Hepatocyte (in vitro differentiated cells): ENCODE results near the gene CHEK1. TPM values are rescaled to one million over a fixed set of nuclear protein-coding genes. Genes with fewer than 3 reads are reported as not detected.
A peak's percentile ranks its signal among the peaks of the same experiment; 100 is the strongest.

Experiments
- DNase-seq: peaks from one replicate; pipeline ENCODE4 v3.0.0-alpha.2; 2016; ENCODE audit warnings: low spot score
- H2AFZ ChIP-seq: fragments of 200-600 bp; sonication (generic); 2 replicates; pipeline ENCODE4 v1.6.0; 2016; ENCODE audit warnings: antibody characterized with exemption, mild to moderate bottlenecking
- H3K27ac ChIP-seq: fragments of 200-600 bp; sonication (generic); 2 replicates; pipeline ENCODE4 v1.5.1; 2016; ENCODE audit warnings: mild to moderate bottlenecking
- H3K27me3 ChIP-seq: fragments of 200-600 bp; sonication (generic); 2 replicates; pipeline ENCODE4 v1.6.1; 2016
- H3K36me3 ChIP-seq: fragments of 200-600 bp; sonication (generic); replicated peaks from 2 replicates; pipeline ENCODE4 v1.5.1; 2016; ENCODE audit warnings: low read depth; ENCODE audit not compliant: insufficient read depth
- H3K4me1 ChIP-seq: fragments of 200-600 bp; sonication (generic); 2 replicates; pipeline ENCODE4 v1.5.1; 2016; ENCODE audit warnings: mild to moderate bottlenecking, moderate library complexity; ENCODE audit not compliant: insufficient read depth
- H3K4me2 ChIP-seq: fragments of 200-600 bp; sonication (generic); 2 replicates; pipeline ENCODE4 v1.6.0; 2016
- H3K4me3 ChIP-seq: fragments of 200-600 bp; sonication (generic); 2 replicates; pipeline ENCODE4 v1.5.1; 2016; ENCODE audit warnings: mild to moderate bottlenecking
- H3K79me2 ChIP-seq: fragments of 200-600 bp; sonication (generic); 2 replicates; pipeline ENCODE4 v1.6.0; 2017; ENCODE audit warnings: mild to moderate bottlenecking
- H3K9me2 ChIP-seq: fragments of 200-600 bp; sonication (generic); replicated peaks from 2 replicates; pipeline ENCODE4 v1.6.0; 2017; ENCODE audit warnings: mild to moderate bottlenecking; ENCODE audit not compliant: insufficient read depth
- H3K9me3 ChIP-seq: fragments of 200-600 bp; sonication (generic); 2 replicates; pipeline ENCODE4 v1.5.1; 2016; ENCODE audit warnings: low read depth, mild to moderate bottlenecking
- H4K20me1 ChIP-seq: fragments of 200-600 bp; sonication (generic); 2 replicates; pipeline ENCODE4 v1.6.0; 2016; ENCODE audit warnings: mild to moderate bottlenecking; ENCODE audit not compliant: insufficient read depth, poor library complexity, severe bottlenecking
- CTCF ChIP-seq: fragments of 200-600 bp; sonication (generic); IDR thresholded peaks from 2 replicates; pipeline ENCODE4 v1.5.1; 2016; ENCODE audit warnings: antibody characterized with exemption, mild to moderate bottlenecking; ENCODE audit not compliant: poor library complexity
- EZH2 ChIP-seq: fragments of 200-600 bp; sonication (generic); IDR thresholded peaks from 2 replicates; pipeline ENCODE4 v1.6.1; 2016; ENCODE audit warnings: antibody characterized with exemption, mild to moderate bottlenecking, borderline replicate concordance
- EZH2phosphoT487 ChIP-seq: fragments of 200-600 bp; sonication (generic); IDR thresholded peaks from one replicate; pipeline ENCODE4 v1.6.1; 2018; ENCODE audit warnings: antibody characterized with exemption, mild to moderate bottlenecking, low read depth, moderate library complexity; ENCODE audit not compliant: unreplicated experiment, severe bottlenecking
- WGBS: methylation state at CpG from one replicate; pipeline ENCODE4 v1.1.6; 2016; ENCODE audit warnings: low lambda C conversion rate; ENCODE audit errors: missing lambda C conversion rate; 5-methylcytosine and 5-hydroxymethylcytosine counted together
- polyA plus RNA-seq: library from polyadenylated mRNA; unstranded; fragments of >200 nt; fragmentation: Nextera tagmentation; extraction: Ambion mirVana; gene quantifications from 2 replicates; pipeline ENCODE4 v1.2.1, GENCODE V29; 2016
- total RNA-seq: library from RNA; depleted of rRNA; stranded (reverse); fragments of >200 nt; gene quantifications from 2 replicates; pipeline ENCODE4 v1.2.3, GENCODE V29; 2014

Gene CHEK1
- total and polyA plus RNA-seq, 2 experiments from 2014 or later = 8.8 to 16.3 TPM

GRCh38 chr11:125671561-125671960 is 46.6 kb downstream of the CHEK1 start:
- Histone ChIP-seq H3K4me3 (no peak overlapping the region), H3K27ac (no peak overlapping the region), H3K79me2 (no peaks in the 10 kb centered on the region), H3K4me2 (no peak overlapping the region), H3K27me3 (no peaks in the 10 kb centered on the region), H3K9me2 (no peaks in the 10 kb centered on the region), H2AFZ (no peak overlapping the region), H3K9me3 (no peaks in the 10 kb centered on the region), H4K20me1 (no peaks in the 10 kb centered on the region), H3K36me3 (no peaks in the 10 kb centered on the region), H3K4me1 (no peaks in the 10 kb centered on the region)
- DNase-seq = no peak
- TF ChIP-seq EZH2 = no peak
- TF ChIP-seq EZH2phosphoT487 = no peak
- TF ChIP-seq CTCF = no peak
- WGBS = 92% methylated on average over 2 of the region's 2 CpGs

- Histone ChIP-seq H3K79me2 (no peaks in the 10 kb centered on the region), H4K20me1 (no peaks in the 10 kb centered on the region), H2AFZ (no peak overlapping the region), H3K4me3 (no peak overlapping the region), H3K4me2 (no peak overlapping the region), H3K36me3 (no peaks in the 10 kb centered on the region), H3K27me3 (no peaks in the 10 kb centered on the region), H3K27ac (no peak overlapping the region), H3K9me2 (no peaks in the 10 kb centered on the region), H3K4me1 (no peaks in the 10 kb centered on the region), H3K9me3 (no peaks in the 10 kb centered on the region)
- DNase-seq = no peak
- WGBS = 97% methylated on average over 2 of the region's 2 CpGs
- no peak for TF ChIP-seq EZH2
- TF ChIP-seq CTCF = no peak
- TF ChIP-seq EZH2phosphoT487 = no peak
Observed at GRCh38 chr11:125674210-125674609, 49.2 kb downstream of the CHEK1 start.

- Histone ChIP-seq H3K9me3 (no peaks in the 10 kb centered on the region), H4K20me1 (no peaks in the 10 kb centered on the region), H3K27me3 (no peaks in the 10 kb centered on the region), H3K9me2 (no peaks in the 10 kb centered on the region), H3K79me2 (no peaks in the 10 kb centered on the region), H3K4me1 (peaks cover 3% of the 10 kb centered on the region), H2AFZ (no peak overlapping the region), H3K27ac (no peak overlapping the region), H3K4me2 (no peak overlapping the region), H3K36me3 (no peaks in the 10 kb centered on the region), H3K4me3 (no peak overlapping the region)
- TF ChIP-seq EZH2phosphoT487 = no peak
- TF ChIP-seq CTCF = no peak
- TF ChIP-seq EZH2 = no peak
- DNase-seq = no peak
- 96% methylated on average over 2 of the region's 2 CpGs for WGBS
Observed at GRCh38 chr11:125675196-125675595, 50.2 kb downstream of the CHEK1 start.

- Histone ChIP-seq H3K79me2 (no peaks in the 10 kb centered on the region), H3K27me3 (no peaks in the 10 kb centered on the region), H2AFZ (no peak overlapping the region), H3K4me2 (no peak overlapping the region), H3K4me3 (no peak overlapping the region), H3K27ac (no peak overlapping the region), H3K4me1 (peaks cover 4% of the 10 kb centered on the region), H4K20me1 (no peaks in the 10 kb centered on the region), H3K36me3 (no peaks in the 10 kb centered on the region), H3K9me3 (no peaks in the 10 kb centered on the region), H3K9me2 (no peaks in the 10 kb centered on the region)
- no peak for TF ChIP-seq EZH2phosphoT487
- TF ChIP-seq CTCF = peak; percentile 13
- no peak for TF ChIP-seq EZH2
- 99% methylated on average over 4 of the region's 4 CpGs for WGBS
- no peak for DNase-seq
Observed at GRCh38 chr11:125679397-125679796, 54.4 kb downstream of the CHEK1 start.
